Panc1 (cell line): ENCODE results near the gene TSTD2. TPM values are rescaled to one million over a fixed set of nuclear protein-coding genes. Genes with fewer than 3 reads are reported as not detected.

ENCODE experiments used
- ATAC-seq: fragments of 200-7000 bp; cut with Tn5 transposase; 2 replicates; pipeline ENCODE4 v1.9.1; 2020; ENCODE audit warnings: mild to moderate bottlenecking, moderate library complexity
- BruUV-seq: library from RNA; stranded (reverse); fragments of 400-500 nt; replicated peaks from 2 replicates; lab custom pipeline; 2021; lab: Mats Ljungman, UMichigan
- CTCF ChIA-PET: fragments of 300-600 bp; sonication (Branson Sonifier 250); formaldehyde crosslinking; loops from one replicate; lab custom pipeline; 2022; ENCODE audit warnings: antibody characterized with exemption; lab: Charles Lee
- POLR2A ChIA-PET: fragments of 300-600 bp; sonication (Branson Sonifier 250); formaldehyde crosslinking; loops from one replicate; lab custom pipeline; 2022; ENCODE audit warnings: antibody characterized with exemption; lab: Charles Lee
- DNase-seq: peaks from one replicate; pipeline ENCODE4 v3.0.0-alpha.2; 2010; ENCODE audit warnings: low read depth, low spot score
- H3K27ac ChIP-seq: 2 replicates; pipeline ENCODE4 v1.5.1; 2011; ENCODE audit warnings: mild to moderate bottlenecking, low read length, inconsistent platforms
- H3K27me3 ChIP-seq: fragments of 200-500 bp; sonication (Bioruptor generic); 2 replicates; pipeline ENCODE4 v1.6.0; 2014; ENCODE audit warnings: low read length, inconsistent platforms; ENCODE audit not compliant: control insufficient read depth, insufficient read depth
- H3K36me3 ChIP-seq: fragments of 200-500 bp; sonication (Bioruptor generic); 2 replicates; pipeline ENCODE4 v1.5.1; 2014; ENCODE audit warnings: inconsistent platforms, mild to moderate bottlenecking, low read length, moderate library complexity; ENCODE audit not compliant: control insufficient read depth, insufficient read depth
- H3K4me1 ChIP-seq: 2 replicates; pipeline ENCODE4 v1.5.1; 2011; ENCODE audit warnings: inconsistent platforms, mild to moderate bottlenecking, low read length, moderate library complexity; ENCODE audit not compliant: control insufficient read depth, insufficient read depth
- H3K4me3 ChIP-seq, 2 experiments: 2 replicates each; pipeline ENCODE4 v1.5.1; 2011 to 2012; ENCODE audit warnings: low read depth in 2 of 2, low read length in 2 of 2, mild to moderate bottlenecking in 2 of 2, inconsistent platforms in 1 of 2, moderate library complexity in 1 of 2
- H3K9me3 ChIP-seq: fragments of 200-500 bp; sonication (Bioruptor generic); 2 replicates; pipeline ENCODE4 v1.5.1; 2014; ENCODE audit warnings: low read depth, mild to moderate bottlenecking, inconsistent platforms, low read length, moderate library complexity; ENCODE audit not compliant: control insufficient read depth, insufficient read depth
- CTCF ChIP-seq: fragments of 450-650 bp; IDR thresholded peaks from 2 replicates; pipeline ENCODE4 v1.5.1; 2017; ENCODE audit warnings: mild to moderate bottlenecking
- POLR2AphosphoS5 ChIP-seq: IDR thresholded peaks from 2 replicates; pipeline ENCODE4 v1.6.1; 2012; ENCODE audit warnings: mild to moderate bottlenecking, low read depth, low read length, moderate library complexity
- REST ChIP-seq, 2 experiments: IDR thresholded peaks; 2 replicates each; pipeline ENCODE4 v1.6.1; 2011 to 2012; ENCODE audit warnings: low read depth in 2 of 2, control low read depth in 1 of 2, low read length in 1 of 2, mild to moderate bottlenecking in 1 of 2, moderate library complexity in 1 of 2; ENCODE audit not compliant: insufficient read depth in 1 of 2
- SIN3A ChIP-seq: IDR thresholded peaks from 2 replicates; pipeline ENCODE4 v1.6.1; 2012; ENCODE audit warnings: low read depth, mild to moderate bottlenecking, low read length, moderate library complexity, borderline replicate concordance; ENCODE audit not compliant: insufficient read depth
- TCF7L2 ChIP-seq: IDR thresholded peaks from 2 replicates; pipeline ENCODE4 v1.6.1; 2011; ENCODE audit warnings: mild to moderate bottlenecking, low read depth, low read length, inconsistent platforms
- in situ Hi-C: cut with HindIII; loops from 2 replicates; pipeline ENCODE4 v1.10.0; 2016; ENCODE audit warnings: low sequenced_read_pairs, low pct_unique_long_range_greater_than_20kb
- intact Hi-C: fragments of 100-400 bp; cut with micrococcal nuclease; formaldehyde crosslinking; loops from one replicate; pipeline ENCODE4 v1.10.0; 2022; ENCODE audit not compliant: unreplicated experiment
- total RNA-seq: library from RNA; stranded (reverse); gene quantifications from one replicate; pipeline ENCODE4 v1.2.1, GENCODE V29; 2021; ENCODE audit not compliant: unreplicated experiment

The TSTD2 gene
- total RNA-seq, 1 experiment from 2014 or later, result 10.1 TPM

GRCh38 chr9:97640325-97640724 lies 7.2 kb upstream of the TSTD2 start:
- POLR2A ChIA-PET, result no interaction called here
- Histone ChIP-seq H3K4me1 (peaks cover 20% of the 10 kb centered on the region), H3K27me3 (no peaks in the 10 kb centered on the region), H3K4me3 (no peak overlapping the region), H3K36me3 (peaks cover 16% of the 10 kb centered on the region), H3K9me3 (no peaks in the 10 kb centered on the region), H3K27ac (no peak overlapping the region)
- no TSS peak for BruUV-seq
- in situ Hi-C loops (no loop called here), intact Hi-C loops (no loop called here)
- ATAC-seq (no peak), DNase-seq (no peak)
- no peak for TF ChIP-seq CTCF
- CTCF ChIA-PET, result no interaction called here

GRCh38 chr9:97638666-97639065 lies 5.5 kb upstream of the TSTD2 start:
- DNase-seq (no peak), ATAC-seq (no peak)
- POLR2A ChIA-PET, result interaction anchor here (0.6 kb wide), 2 partner anchors 15 to 45 kb away, joined by 3 to 6 read pairs; no protein-coding TSS in a partner anchor
- no peak overlapping the region for H3K27ac ChIP-seq
- H3K27me3 ChIP-seq, result no peaks in the 10 kb centered on the region
- intact Hi-C loops, result no loop called here
- peaks cover 24% of the 10 kb centered on the region for H3K4me1 ChIP-seq
- no TSS peak for BruUV-seq
- in situ Hi-C loops, result no loop called here
- TF ChIP-seq REST (IDR thresholded peaks at IDR 0.05; ENCODE audit: insufficient read depth in 1 of 2, low read depth in 2 of 2, low read length in 1 of 2), result no peak
- no peak for TF ChIP-seq POLR2AphosphoS5
- TF ChIP-seq CTCF, result peak; percentile 22; the same call in 1 of the 2 replicates
- H3K9me3 ChIP-seq, result no peaks in the 10 kb centered on the region
- H3K4me3 ChIP-seq, result no peak overlapping the region
- CTCF ChIA-PET, result no interaction called here
- peaks cover 11% of the 10 kb centered on the region for H3K36me3 ChIP-seq

- no TSS peak for BruUV-seq
- intact Hi-C loops, result no loop called here
- Histone ChIP-seq H3K27me3 (no peaks in the 10 kb centered on the region), H3K4me1 (peaks cover 25% of the 10 kb centered on the region), H3K9me3 (no peaks in the 10 kb centered on the region), H3K27ac (no peak overlapping the region), H3K36me3 (peaks cover 3% of the 10 kb centered on the region), H3K4me3 (no peak overlapping the region)
- no peak for ATAC-seq
- no peak for TF ChIP-seq TCF7L2
- no peak for TF ChIP-seq CTCF
- no peak for TF ChIP-seq POLR2AphosphoS5
- TF ChIP-seq SIN3A, result no peak
- no peak for TF ChIP-seq REST (IDR thresholded peaks at IDR 0.05; ENCODE audit: insufficient read depth in 1 of 2, low read depth in 2 of 2, low read length in 1 of 2)
- no peak for DNase-seq
- CTCF ChIA-PET, result no interaction called here
- in situ Hi-C loops, result no loop called here
- POLR2A ChIA-PET, result no interaction called here
Measured at GRCh38 chr9:97636903-97637302, 3.7 kb upstream of the TSTD2 start.
